ENCODE results near the gene SRSF3.

DNA sequence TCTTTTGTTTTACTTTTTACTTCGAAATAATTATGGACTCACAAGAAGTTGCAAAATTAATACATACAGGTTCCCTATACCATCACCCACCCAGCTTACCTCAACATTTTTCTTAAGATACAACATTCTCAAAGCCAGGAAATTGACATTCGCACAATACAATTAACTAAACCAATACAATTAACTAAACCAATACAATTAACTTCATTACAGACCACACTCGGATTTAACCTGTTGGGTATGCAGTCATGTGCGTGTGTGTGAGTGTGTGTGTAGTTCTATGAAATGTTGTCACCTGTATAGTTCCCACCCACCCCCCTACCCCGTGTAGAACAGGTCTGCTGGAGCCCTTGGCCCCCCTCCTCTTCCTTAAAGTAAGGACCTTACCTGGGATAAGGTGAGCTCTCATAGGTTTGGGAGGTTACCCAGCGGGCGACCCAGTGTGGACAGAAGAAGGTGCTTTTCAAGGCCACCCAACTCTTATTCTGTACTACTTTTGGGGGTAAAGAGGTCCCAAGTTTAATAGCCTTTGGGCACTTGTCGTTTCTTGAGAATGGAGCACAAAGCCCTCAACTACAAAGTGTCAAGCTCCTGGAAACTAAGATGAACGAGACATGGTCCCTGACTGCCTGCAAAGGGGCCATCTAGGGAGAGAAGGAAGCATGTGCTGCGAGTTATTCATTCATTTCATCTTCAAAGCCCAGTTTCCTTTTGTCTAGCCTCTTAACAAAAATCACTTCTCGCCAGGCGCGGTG lies 46.3 kb upstream of the SRSF3 start:
- no peak for TF ChIP-seq CTCF (IDR thresholded peaks at IDR 0.05)
- TF ChIP-seq POLR2AphosphoS5 (IDR thresholded peaks at IDR 0.05), result no peak

All from upper lobe of left lung (tissue), 4 donors.